Neural progenitor cell (in vitro differentiated cells): Measurements from ENCODE around the gene FYTTD1. TPM values are rescaled to one million over a fixed set of nuclear protein-coding genes. Genes with fewer than 3 reads are reported as not detected.
A peak's percentile ranks its signal among the peaks of the same experiment; 100 is the strongest.
"Not testable (repeated sequence)": the region's sequence is repeated elsewhere in the genome, so short reads cannot be mapped to it uniquely, and the experiment has no call there.

ENCODE experiments used
- DNase-seq: peaks from one replicate; pipeline ENCODE4 v3.0.0-alpha.2; 2016; ENCODE audit warnings: low spot score
- H2AFZ ChIP-seq: fragments of 200-600 bp; sonication (generic); replicated peaks from 2 replicates; pipeline ENCODE4 v1.6.1; 2016; ENCODE audit warnings: antibody characterized with exemption
- H3F3A ChIP-seq: fragments of 200-600 bp; sonication (generic); 2 replicates; pipeline ENCODE4 v1.6.1; 2016; ENCODE audit warnings: antibody characterized with exemption, low read depth
- H3K27ac ChIP-seq: fragments of 200-600 bp; sonication (generic); 2 replicates; pipeline ENCODE4 v1.5.1; 2016; ENCODE audit warnings: mild to moderate bottlenecking
- H3K27me3 ChIP-seq: fragments of 200-600 bp; sonication (generic); 2 replicates; pipeline ENCODE4 v1.6.1; 2016; ENCODE audit warnings: mild to moderate bottlenecking, moderate library complexity
- H3K36me3 ChIP-seq: fragments of 200-600 bp; sonication (generic); 2 replicates; pipeline ENCODE4 v1.5.1; 2016
- H3K4me1 ChIP-seq: fragments of 200-600 bp; sonication (generic); 2 replicates; pipeline ENCODE4 v1.6.1; 2016; ENCODE audit warnings: mixed run types
- H3K4me2 ChIP-seq: fragments of 200-600 bp; sonication (generic); 2 replicates; pipeline ENCODE4 v1.6.1; 2016
- H3K4me3 ChIP-seq: fragments of 200-600 bp; sonication (generic); 2 replicates; pipeline ENCODE4 v1.5.1; 2016
- H3K79me2 ChIP-seq: fragments of 200-600 bp; sonication (generic); 2 replicates; pipeline ENCODE4 v1.6.1; 2016; ENCODE audit warnings: low read depth
- H3K9ac ChIP-seq: fragments of 200-600 bp; sonication (generic); 2 replicates; pipeline ENCODE4 v1.6.1; 2016
- H3K9me3 ChIP-seq: fragments of 200-600 bp; sonication (generic); 2 replicates; pipeline ENCODE4 v1.5.1; 2016; ENCODE audit warnings: low read depth
- H4K20me1 ChIP-seq: fragments of 200-600 bp; sonication (generic); 2 replicates; pipeline ENCODE4 v1.6.1; 2016; ENCODE audit warnings: low read depth
- H3K27ac Mint-ChIP-seq: 3 replicates; pipeline ENCODE4 v1.8.0; 2021; ENCODE audit warnings: mixed read lengths
- H3K27me3 Mint-ChIP-seq: 2 replicates; pipeline ENCODE4 v1.8.0; 2022; ENCODE audit warnings: low read depth, mild to moderate bottlenecking, inconsistent platforms, moderate library complexity, mixed read lengths; ENCODE audit not compliant: insufficient read depth
- H3K36me3 Mint-ChIP-seq: 3 replicates; pipeline ENCODE4 v1.8.0; 2021; ENCODE audit warnings: mixed read lengths
- H3K4me1 Mint-ChIP-seq: 3 replicates; pipeline ENCODE4 v1.8.0; 2021; ENCODE audit warnings: mixed read lengths
- H3K4me3 Mint-ChIP-seq: 3 replicates; pipeline ENCODE4 v1.8.0; 2021; ENCODE audit warnings: mild to moderate bottlenecking, moderate library complexity, mixed read lengths
- H3K9me3 Mint-ChIP-seq: 3 replicates; pipeline ENCODE4 v1.8.0; 2020; ENCODE audit warnings: mixed read lengths
- EZH2 ChIP-seq: fragments of 200-600 bp; sonication (generic); IDR thresholded peaks from 2 replicates; pipeline ENCODE4 v1.6.1; 2017; ENCODE audit warnings: antibody characterized with exemption, mild to moderate bottlenecking, moderate library complexity
- EZH2phosphoT487 ChIP-seq: fragments of 200-600 bp; sonication (generic); IDR thresholded peaks from 2 replicates; pipeline ENCODE4 v1.6.1; 2017; ENCODE audit warnings: antibody characterized with exemption
- total RNA-seq: library from RNA; depleted of rRNA; stranded (reverse); fragments of >200 nt; gene quantifications from 2 replicates; pipeline ENCODE4 v1.2.3, GENCODE V29; 2015; ENCODE audit warnings: low replicate concordance
- TF ChIP-seq, protein P1 (sequence below): fragments of 200-600 bp; sonication (generic); IDR thresholded peaks from 2 replicates; pipeline ENCODE4 v1.5.1; 2017; ENCODE audit warnings: antibody characterized with exemption, mild to moderate bottlenecking

Gene FYTTD1
- total RNA-seq, 1 donor from 2014 or later, result 104 TPM

DNA sequence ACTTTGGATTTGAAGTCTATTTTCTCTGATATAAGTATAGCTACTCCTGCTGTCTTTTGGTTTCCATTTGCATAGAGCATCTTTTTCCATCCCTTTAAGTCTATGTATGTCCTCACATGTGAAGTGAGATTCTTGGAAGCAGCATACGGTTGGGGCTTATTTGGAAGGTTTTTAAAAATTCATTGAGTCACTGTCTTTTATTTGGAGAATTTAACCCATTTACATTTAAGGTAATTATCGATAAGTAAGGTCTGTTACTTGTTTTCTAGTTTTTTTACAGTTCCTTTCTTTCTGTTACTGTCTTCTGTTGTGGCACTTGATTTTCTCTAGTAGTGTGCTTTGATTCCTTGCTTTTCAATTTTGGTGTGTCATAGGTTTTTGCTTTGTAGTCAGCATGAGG is 26.9 kb upstream of the FYTTD1 start:
- H3K27ac Mint-ChIP-seq, result no peak overlapping the region
- H3K9me3 ChIP-seq, result no peaks in the 10 kb centered on the region
- H3K27me3 Mint-ChIP-seq, result no peaks in the 10 kb centered on the region
- H2AFZ ChIP-seq, result no peak overlapping the region
- TF ChIP-seq EZH2phosphoT487, result no peak
- TF ChIP-seq, protein P1, sequence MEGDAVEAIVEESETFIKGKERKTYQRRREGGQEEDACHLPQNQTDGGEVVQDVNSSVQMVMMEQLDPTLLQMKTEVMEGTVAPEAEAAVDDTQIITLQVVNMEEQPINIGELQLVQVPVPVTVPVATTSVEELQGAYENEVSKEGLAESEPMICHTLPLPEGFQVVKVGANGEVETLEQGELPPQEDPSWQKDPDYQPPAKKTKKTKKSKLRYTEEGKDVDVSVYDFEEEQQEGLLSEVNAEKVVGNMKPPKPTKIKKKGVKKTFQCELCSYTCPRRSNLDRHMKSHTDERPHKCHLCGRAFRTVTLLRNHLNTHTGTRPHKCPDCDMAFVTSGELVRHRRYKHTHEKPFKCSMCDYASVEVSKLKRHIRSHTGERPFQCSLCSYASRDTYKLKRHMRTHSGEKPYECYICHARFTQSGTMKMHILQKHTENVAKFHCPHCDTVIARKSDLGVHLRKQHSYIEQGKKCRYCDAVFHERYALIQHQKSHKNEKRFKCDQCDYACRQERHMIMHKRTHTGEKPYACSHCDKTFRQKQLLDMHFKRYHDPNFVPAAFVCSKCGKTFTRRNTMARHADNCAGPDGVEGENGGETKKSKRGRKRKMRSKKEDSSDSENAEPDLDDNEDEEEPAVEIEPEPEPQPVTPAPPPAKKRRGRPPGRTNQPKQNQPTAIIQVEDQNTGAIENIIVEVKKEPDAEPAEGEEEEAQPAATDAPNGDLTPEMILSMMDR, result no peak
- TF ChIP-seq EZH2, result no peak
- no peak for DNase-seq
- H3K79me2 ChIP-seq, result no peaks in the 10 kb centered on the region
- no peaks in the 10 kb centered on the region for H3F3A ChIP-seq
- no peaks in the 10 kb centered on the region for H3K27me3 ChIP-seq
- H3K4me1 Mint-ChIP-seq, result no peaks in the 10 kb centered on the region
- H3K4me2 ChIP-seq, result no peak overlapping the region
- H3K36me3 ChIP-seq, result no peaks in the 10 kb centered on the region
- peaks cover 15% of the 10 kb centered on the region for H3K9me3 Mint-ChIP-seq
- H3K9ac ChIP-seq, result no peak overlapping the region
- no peaks in the 10 kb centered on the region for H4K20me1 ChIP-seq
- H3K27ac ChIP-seq, result no peak overlapping the region
- H3K36me3 Mint-ChIP-seq, result peaks cover 12% of the 10 kb centered on the region
- no peaks in the 10 kb centered on the region for H3K4me1 ChIP-seq
- no peak overlapping the region for H3K4me3 ChIP-seq
- no peak overlapping the region for H3K4me3 Mint-ChIP-seq

DNA sequence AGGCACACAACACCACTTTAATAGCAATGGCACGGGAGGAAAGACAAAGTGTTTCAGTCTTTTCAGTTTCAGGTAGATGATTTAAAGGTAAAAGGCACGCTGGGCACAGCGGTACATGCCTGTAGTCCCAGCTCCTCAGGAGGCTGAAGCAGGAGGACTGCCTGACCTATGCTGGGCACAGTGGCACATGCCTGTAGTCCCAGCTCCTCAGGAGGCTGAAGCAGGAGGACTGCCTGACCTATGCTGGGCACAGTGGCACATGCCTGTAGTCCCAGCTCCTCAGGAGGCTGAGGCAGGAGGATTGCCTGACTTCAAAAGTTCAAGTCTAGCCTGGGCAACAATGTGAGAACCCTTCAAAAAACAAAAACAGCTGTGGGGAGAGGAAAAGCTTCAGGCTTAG is 21.8 kb upstream of the FYTTD1 start:
- not testable (repeated sequence) for H3K79me2 ChIP-seq, H3K27me3 ChIP-seq, H3K4me3 ChIP-seq, H3K27ac ChIP-seq, H3K36me3 ChIP-seq, DNase-seq, H3K4me1 ChIP-seq, H3F3A ChIP-seq, H3K27me3 Mint-ChIP-seq, H3K4me1 Mint-ChIP-seq, H3K9ac ChIP-seq, H3K9me3 Mint-ChIP-seq, H4K20me1 ChIP-seq, H3K9me3 ChIP-seq, H3K4me2 ChIP-seq, H3K36me3 Mint-ChIP-seq, H2AFZ ChIP-seq, H3K4me3 Mint-ChIP-seq
- H3K27ac Mint-ChIP-seq, result peak overlapping the region; percentile 44

DNA sequence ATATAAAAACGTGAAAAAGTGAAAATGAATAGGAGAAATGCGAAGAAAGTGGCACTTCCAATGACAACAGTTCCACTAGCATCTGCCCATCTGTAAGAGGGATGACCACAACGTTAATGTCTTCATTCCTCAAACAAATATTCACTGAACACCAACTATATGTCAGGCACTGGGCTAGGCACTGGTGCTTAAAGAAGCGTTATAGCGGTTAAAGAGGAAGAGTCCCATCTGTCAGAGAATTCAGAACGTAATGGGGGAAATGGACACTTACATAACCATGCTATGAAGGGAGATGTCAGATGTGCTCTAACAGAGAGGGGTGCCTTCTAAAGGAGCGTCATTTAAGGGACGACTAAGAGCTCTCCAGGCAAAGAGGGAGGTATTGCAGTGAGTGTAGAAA is 21.2 kb upstream of the FYTTD1 start:
- Histone ChIP-seq H3K36me3 (no peaks in the 10 kb centered on the region), H3K4me3 (no peak overlapping the region), H2AFZ (no peak overlapping the region), H3K9me3 (no peaks in the 10 kb centered on the region), H3K4me2 (no peak overlapping the region), H3K79me2 (no peaks in the 10 kb centered on the region), H3K4me1 (no peaks in the 10 kb centered on the region), H3K9ac (no peak overlapping the region), H4K20me1 (no peaks in the 10 kb centered on the region), H3F3A (no peaks in the 10 kb centered on the region), H3K27me3 (no peaks in the 10 kb centered on the region), H3K27ac (no peak overlapping the region)
- no peak for DNase-seq
- no peak overlapping the region for H3K4me3 Mint-ChIP-seq
- H3K9me3 Mint-ChIP-seq, result peaks cover 5% of the 10 kb centered on the region
- peaks cover 2% of the 10 kb centered on the region for H3K4me1 Mint-ChIP-seq
- H3K27me3 Mint-ChIP-seq, result peaks cover 2% of the 10 kb centered on the region
- TF ChIP-seq EZH2, result no peak
- H3K36me3 Mint-ChIP-seq, result peaks cover 7% of the 10 kb centered on the region
- H3K27ac Mint-ChIP-seq, result no peak overlapping the region

DNA sequence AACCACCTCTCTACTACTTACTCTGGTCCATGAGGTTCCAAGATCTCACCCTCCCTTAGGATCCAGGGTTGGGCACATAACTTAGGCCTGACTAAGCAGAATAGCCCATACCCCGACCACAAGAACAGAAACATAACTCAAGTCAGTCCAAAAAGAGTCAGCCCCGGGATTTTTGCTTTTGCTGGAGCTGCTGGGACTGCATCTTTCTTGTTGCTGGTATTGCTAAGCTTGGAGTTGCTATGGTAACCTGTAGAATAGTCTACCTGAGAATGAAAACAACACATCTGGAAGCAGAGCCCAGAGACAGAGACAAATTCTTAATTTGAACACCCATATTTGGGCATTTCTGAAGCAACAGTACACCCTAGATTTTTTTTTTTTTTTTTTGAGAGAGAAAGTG is 19.5 kb upstream of the FYTTD1 start:
- no peak overlapping the region for H3K27ac Mint-ChIP-seq
- no peak overlapping the region for H3K4me3 Mint-ChIP-seq
- H3K27ac ChIP-seq, result no peak overlapping the region
- H3K4me3 ChIP-seq, result no peak overlapping the region
- no peaks in the 10 kb centered on the region for H3K9me3 ChIP-seq
- no peaks in the 10 kb centered on the region for H3K4me1 ChIP-seq
- peaks cover 1% of the 10 kb centered on the region for H4K20me1 ChIP-seq
- H3K9ac ChIP-seq, result no peak overlapping the region
- no peaks in the 10 kb centered on the region for H3K27me3 ChIP-seq
- no peak overlapping the region for H3K4me2 ChIP-seq
- H3F3A ChIP-seq, result no peaks in the 10 kb centered on the region
- peaks cover 7% of the 10 kb centered on the region for H3K36me3 Mint-ChIP-seq
- H3K36me3 ChIP-seq, result no peaks in the 10 kb centered on the region
- no peak for DNase-seq
- no peaks in the 10 kb centered on the region for H3K9me3 Mint-ChIP-seq
- no peak overlapping the region for H2AFZ ChIP-seq
- H3K27me3 Mint-ChIP-seq, result peaks cover 2% of the 10 kb centered on the region
- H3K4me1 Mint-ChIP-seq, result peaks cover 7% of the 10 kb centered on the region
- TF ChIP-seq EZH2phosphoT487, result no peak
- no peak for TF ChIP-seq EZH2
- TF ChIP-seq, protein P1, result no peak
- H3K79me2 ChIP-seq, result peaks cover 10% of the 10 kb centered on the region

DNA sequence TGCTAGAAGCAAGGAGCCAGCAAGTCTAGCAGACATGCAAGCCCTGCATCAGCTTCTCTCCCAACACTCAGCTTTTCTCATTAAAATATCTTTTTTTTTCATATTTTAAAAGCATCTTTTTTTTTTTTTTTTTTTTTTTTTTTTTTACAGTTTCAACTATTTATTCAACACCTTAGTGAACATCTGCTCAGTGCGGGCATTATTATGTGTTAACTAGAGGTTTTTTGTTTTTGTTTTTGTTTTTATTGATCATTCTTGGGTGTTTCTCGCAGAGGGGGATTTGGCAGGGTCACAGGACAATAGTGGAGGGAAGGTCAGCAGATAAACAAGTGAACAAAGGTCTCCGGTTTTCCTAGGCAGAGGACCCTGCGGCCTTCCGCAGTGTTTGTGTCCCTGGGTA is 18.9 kb upstream of the FYTTD1 start:
- H3K4me1 ChIP-seq, H3F3A ChIP-seq, H3K9ac ChIP-seq, H3K9me3 Mint-ChIP-seq, H3K4me3 Mint-ChIP-seq, H3K4me2 ChIP-seq, H3K9me3 ChIP-seq, H3K27ac Mint-ChIP-seq, H2AFZ ChIP-seq, H3K36me3 Mint-ChIP-seq, DNase-seq, H4K20me1 ChIP-seq, H3K36me3 ChIP-seq, H3K27me3 Mint-ChIP-seq, H3K27me3 ChIP-seq, H3K27ac ChIP-seq, H3K4me3 ChIP-seq: not testable (repeated sequence)
- peaks cover 15% of the 10 kb centered on the region for H3K79me2 ChIP-seq
- peaks cover 11% of the 10 kb centered on the region for H3K4me1 Mint-ChIP-seq

DNA sequence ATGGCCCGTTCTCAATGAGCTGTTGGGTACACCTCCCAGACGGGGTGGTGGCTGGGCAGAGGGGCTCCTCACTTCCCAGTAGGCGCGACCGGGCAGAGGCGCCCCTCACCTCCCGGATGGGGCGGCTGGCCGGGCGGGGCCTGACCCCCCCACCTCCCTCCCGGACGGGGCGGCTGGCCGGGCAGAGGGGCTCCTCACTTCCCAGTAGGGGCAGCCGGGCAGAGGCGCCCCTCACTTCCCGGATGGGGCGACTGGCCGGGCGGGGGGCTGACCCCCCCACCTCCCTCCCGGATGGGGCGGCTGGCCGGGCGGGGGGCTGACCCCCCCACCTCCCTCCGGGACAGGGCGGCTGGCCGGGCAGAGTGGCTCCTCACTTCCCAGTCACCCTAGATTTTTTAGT is 18.2 kb upstream of the FYTTD1 start:
- not testable (repeated sequence) for H3K4me3 ChIP-seq, H3K36me3 ChIP-seq, H3K4me2 ChIP-seq, H3K27me3 ChIP-seq, H3K27ac ChIP-seq, H3K9me3 Mint-ChIP-seq, H3K9me3 ChIP-seq, H3K9ac ChIP-seq, H3K4me3 Mint-ChIP-seq, H2AFZ ChIP-seq, DNase-seq, H3F3A ChIP-seq, H3K27ac Mint-ChIP-seq, H3K4me1 ChIP-seq, H3K36me3 Mint-ChIP-seq, H3K27me3 Mint-ChIP-seq
- H3K79me2 ChIP-seq, result peaks cover 19% of the 10 kb centered on the region
- peaks cover 15% of the 10 kb centered on the region for H3K4me1 Mint-ChIP-seq
- peaks cover 11% of the 10 kb centered on the region for H4K20me1 ChIP-seq
